GM19240 (cell line): ENCODE measurements around the gene C4orf50.

Experiments
- DNase-seq: peaks from one replicate; pipeline ENCODE4 v3.0.0; 2011; ENCODE audit warnings: low spot score; ENCODE audit not compliant: insufficient read length

C4orf50 gene

GRCh38 chr4:6043843-6044242 lies 25.6 kb upstream of the C4orf50 start:
- DNase-seq, result no peak

DNA sequence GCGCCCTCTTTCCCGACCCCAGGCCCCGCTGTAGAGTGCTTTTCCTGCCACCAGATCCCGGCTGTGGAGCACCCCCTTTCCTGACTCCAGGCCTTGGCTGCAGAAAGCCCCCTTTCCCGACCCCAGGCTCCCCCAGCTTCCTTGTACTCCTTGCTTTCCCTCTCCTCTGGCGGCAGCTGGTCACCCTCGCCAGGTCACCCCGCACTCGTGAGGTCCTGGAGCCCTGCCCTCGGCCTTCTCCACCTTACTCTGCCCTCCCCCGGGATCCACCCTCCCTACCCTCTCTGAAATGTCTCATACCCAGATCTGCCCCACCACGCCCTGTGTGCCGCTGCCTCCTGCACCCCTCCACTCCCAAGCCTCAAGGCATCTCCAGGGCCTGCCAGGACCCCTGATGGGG lies 25.0 kb upstream of the C4orf50 start:
- DNase-seq, result no peak

- DNase-seq, result no peak
Observed at GRCh38 chr4:6042293-6043063, 24.2 kb upstream of the C4orf50 start.

GRCh38 chr4:6041800-6042199 lies 23.6 kb upstream of the C4orf50 start:
- no peak for DNase-seq

DNA sequence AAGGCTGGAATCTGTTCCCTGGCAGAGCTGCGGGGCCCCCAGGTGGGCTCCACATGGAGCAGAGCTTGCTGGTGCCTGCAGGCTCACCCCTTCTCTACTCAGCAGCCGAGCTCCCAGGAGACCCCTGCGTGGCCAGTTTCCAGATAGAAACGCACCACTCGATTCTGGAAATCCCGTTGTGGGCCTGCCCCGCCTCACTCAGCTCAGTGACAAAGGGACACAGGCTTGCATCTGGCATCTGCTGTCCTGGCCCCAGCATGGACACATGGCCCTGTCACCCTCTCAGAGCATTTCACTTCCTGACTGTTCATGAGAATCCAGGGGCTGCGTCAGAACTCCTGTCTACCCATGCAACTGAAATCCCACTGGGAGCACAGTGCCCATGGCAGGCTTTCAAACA lies 20.5 kb upstream of the C4orf50 start:
- DNase-seq, result no peak

GRCh38 chr4:6035786-6036185 lies 17.6 kb upstream of the C4orf50 start:
- no peak for DNase-seq

- DNase-seq, result no peak
Observed at GRCh38 chr4:6033381-6033780, 15.2 kb upstream of the C4orf50 start.

DNA sequence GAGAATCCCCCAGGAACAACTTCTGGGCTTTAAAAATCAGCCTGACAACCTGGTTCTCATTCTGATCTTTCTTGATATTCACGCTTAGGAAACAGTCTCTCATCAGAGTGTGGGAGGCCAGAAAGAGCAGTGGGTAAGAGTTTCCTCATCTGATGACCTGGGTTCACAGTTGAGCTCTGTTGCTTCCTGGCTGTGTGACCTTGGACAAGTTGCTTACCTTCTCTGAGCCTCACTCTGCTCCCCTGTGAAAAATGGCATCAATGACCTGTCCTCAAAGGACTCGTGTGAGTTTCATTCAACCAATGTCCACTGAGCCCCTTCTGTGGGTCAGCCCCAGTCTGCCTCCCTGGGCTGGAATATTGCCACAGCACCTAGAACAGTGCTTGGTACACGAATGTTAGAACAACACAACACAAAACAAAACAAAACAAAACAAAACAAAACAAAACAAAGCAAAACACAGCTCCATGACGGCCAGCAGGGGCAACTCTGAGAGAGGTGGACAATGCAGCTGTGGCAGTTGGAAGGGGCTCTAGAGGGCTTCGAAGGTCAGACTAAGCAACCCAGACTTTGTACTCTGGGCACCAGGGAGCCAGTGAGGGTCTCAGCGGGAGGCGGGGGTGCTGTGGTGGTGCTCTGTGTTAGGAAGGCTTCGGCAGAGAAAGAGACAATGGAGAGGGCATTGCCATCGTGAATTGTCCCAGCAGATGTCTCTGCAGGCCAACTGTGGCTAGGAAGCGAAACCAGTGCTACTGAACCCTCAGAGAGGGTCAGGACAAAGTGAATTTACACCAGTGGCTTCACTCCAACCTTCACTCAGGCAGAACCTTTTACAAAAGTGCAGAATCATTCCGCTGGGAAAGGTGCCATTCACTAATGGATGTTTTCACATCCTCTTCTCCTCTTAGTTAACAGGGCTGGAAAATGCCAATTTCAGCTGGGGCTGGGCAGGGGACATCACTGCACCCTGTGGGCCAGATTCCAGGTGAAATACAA lies 14.3 kb upstream of the C4orf50 start:
- no peak for DNase-seq

- DNase-seq, result no peak
Observed at GRCh38 chr4:6031846-6032245, 13.6 kb upstream of the C4orf50 start.

DNA sequence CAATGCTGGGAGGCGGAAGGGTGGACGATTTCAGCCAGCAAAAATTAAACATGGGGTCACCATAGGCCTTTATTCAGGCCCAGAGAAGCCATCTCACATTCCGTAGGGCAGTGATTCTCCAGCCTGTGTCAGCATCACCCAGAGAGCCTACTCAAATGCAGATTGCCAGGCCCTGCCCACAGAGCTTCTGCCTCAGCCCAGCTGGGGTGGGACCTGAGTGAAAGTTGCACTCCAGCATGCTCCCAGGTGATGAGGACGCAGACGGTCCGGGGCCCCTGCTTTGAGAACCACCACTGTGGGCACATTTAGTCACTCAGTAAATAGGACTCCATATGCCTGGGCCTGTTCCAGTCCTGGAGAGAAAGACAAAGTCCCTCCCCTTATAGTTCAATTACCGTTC lies 12.4 kb upstream of the C4orf50 start:
- no peak for DNase-seq

DNA sequence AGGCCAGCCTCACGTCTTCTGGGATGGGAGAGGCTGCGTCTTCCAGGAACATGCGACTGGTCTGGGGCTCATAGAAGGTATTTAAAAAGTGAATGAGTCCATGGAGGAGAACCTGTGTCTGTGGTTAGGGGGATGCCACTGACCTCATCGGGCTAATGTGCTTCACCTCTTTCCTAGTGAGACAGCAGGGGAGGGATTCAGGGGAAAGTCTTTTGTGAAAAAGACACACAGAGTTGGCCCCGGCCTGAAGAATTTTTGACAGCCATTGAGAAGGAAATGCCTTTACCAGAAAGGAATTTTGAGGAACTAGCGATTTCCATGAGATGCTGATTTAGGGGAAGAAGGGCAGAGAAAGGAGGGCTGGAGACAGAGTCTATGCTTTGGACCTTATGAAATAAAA lies 11.0 kb upstream of the C4orf50 start:
- no peak for DNase-seq

- DNase-seq, result no peak
Observed at GRCh38 chr4:6028168-6028567, 9.9 kb upstream of the C4orf50 start.

DNA sequence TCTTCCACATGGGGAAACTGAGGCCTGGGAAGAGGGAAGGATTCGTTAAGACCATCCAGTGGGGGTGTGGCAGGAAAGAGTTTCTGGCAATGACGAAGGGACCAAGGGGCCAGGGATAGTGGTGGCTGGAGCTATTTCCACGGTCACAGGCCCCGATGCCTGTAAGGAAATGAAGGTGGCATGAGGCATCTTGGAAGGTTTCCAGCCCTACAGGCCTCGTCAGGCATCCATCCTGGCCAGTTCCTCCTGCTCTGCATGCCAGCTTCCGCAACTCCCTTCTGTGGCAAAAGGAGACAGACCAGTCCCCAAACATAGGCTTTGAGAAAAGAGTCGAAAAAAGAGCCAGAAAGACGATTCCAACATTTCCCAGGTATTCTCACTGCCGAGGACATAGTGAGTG lies 9.2 kb upstream of the C4orf50 start:
- DNase-seq, result no peak

DNA sequence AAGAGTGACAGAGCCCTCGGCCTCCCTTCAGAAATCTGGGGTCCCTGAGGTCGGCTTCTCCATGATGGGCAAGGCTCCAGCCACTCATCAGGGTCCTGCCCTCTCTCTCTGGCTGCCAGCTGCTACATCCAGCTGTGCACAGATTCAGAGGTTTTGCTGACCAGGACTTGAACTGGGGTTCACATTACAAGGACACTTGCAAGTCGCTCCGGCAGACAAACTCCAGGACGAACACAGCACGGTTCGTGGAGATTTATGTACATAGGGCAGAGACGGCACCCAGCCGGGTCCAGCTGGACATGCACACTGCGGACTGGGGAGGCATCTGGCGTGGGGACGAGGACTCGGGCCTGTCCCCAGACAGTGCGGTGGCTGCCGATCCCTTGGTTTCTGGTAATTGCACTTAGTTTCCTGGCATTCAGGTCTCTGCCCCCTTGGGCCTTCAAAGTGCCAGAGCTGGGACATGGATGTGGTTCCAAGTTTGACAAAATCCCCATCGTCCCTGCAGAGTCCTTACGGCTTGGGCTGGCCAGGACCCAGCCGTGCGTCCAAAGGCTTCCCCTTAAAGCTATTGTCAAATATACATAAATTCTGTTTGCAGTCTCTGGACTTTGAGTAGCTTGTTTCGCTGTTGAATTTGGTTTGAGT lies 6.2 kb upstream of the C4orf50 start:
- DNase-seq, result no peak

- no peak for DNase-seq
Observed at GRCh38 chr4:6023731-6024130, 5.5 kb upstream of the C4orf50 start.

- no peak for DNase-seq
Observed at GRCh38 chr4:6022607-6023288, 4.5 kb upstream of the C4orf50 start.

DNA sequence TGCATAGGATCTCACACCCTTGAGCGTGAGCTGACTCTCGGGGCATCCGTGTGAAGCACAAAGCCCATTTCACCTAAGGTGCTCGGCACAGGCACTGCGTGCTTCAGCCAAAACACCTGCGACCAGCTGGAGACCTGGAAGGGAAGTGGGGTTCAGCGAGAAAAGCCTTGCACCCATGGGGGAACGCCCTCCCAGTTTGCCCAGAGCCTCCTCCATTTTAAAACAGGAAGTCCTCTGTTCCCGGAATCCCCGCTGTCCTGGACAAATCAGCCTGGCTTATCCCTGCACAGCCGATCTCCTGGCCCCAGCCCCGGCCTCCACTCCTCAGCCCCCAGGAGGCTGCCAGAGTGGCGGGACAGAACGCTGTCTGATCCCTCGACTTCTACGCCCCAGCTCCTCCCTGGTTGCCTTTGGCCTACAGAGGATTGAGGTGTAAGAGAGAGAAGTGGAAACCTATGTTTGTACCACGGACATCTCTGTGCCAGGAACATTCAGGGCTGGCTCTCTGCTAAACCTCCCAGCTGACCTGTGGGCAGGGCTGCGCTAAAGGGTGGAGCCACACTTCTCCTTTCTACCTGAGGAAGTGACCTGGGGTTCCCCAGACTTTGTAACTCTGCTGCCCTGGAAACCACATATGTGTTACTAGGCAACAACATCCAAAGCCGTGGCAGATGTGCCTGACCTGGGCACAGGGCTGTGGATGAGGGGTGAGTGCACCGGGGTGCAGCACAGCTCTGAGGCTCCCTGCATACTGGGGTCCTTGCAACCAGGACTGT lies 3.8 kb upstream of the C4orf50 start:
- no peak for DNase-seq

DNA sequence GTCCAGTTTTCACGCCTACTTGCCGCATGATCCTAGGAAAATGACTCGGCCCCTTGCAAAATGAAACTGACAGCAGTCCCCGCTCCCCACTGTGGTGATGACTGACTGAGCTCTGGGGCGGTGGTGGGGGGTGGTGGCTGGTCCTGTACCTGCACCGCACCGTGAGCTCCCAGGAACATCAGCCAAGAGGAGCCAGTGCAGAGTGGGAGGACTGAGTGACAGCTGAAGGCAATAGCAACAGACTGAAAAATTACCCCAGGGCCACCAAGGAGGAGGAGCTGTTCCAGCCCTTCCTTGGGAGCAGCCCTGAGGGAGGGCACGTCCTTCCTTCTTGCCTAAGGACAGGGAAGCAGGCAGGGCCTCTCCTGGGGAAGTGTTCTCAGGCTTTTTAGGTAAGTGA lies 2.4 kb upstream of the C4orf50 start:
- DNase-seq, result no peak

DNA sequence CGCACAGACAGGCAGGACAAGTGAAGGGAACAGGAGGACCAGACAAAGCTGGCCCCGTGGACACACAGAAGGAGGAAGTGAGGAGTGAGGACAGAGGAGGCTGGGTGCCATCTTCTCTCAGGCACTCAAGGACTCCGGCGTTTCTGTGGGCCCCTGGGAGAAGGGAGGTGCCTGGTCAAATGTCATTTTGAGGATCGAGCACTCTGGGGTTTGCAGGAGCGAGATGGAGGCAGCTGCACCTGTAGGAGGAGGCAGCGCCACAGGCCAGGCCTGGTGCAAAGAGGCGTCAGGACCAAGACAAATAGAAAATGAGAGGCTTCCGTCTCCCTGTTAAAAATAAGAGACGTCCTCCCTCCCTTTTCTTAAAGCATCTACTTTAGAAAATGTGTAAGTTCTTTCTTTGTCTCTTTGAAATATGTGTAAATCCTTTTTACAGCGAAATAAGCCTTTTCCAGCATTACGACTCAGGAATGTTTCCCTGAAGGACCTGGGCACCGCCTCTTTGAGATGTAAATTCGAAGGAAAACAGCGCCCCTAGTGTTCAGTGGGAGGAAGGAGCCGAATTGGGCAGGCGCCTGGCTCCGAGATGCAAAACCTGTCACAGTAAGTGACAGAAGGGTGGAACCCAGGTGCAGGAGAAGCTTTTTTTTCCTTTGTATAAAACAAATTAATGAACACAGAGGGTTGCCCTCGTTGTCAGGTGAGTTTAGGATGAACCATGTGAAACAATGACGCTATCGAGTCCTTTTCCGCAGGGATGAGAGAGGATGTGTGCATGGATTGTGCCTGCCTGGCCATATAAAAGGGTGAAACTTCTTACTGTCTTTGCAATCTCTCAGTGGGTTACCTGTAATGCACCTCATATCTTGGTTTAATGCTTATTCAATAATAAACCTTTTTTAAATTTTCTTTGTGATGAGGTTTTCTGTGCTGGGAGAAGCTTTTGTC lies 1.4 kb upstream of the C4orf50 start:
- DNase-seq, result no peak

GRCh38 chr4:6017800-6018199 lies 431 bp downstream of the C4orf50 start:
- no peak for DNase-seq
